ENCODE data around the gene PHEX.

The PHEX gene

GRCh38 chrX:22105231-22105630 lies 73.1 kb downstream of the PHEX start:
- TF ChIP-seq POLR2A (IDR thresholded peaks at IDR 0.05; ENCODE audit: extremely low read depth, insufficient read length) (no peak), CTCF (IDR thresholded peaks at IDR 0.05; ENCODE audit: low read depth, low read length) (no peak), MAX (IDR thresholded peaks at IDR 0.05; ENCODE audit: low read depth, low read length) (no peak)
- no peak overlapping the region for H3K4me3 ChIP-seq (ENCODE audit: low read depth, low read length)
- DNase-seq (ENCODE audit: low read depth), result no peak

GRCh38 chrX:22105971-22106370 lies 73.8 kb downstream of the PHEX start:
- DNase-seq (ENCODE audit: low read depth), result no peak
- H3K4me3 ChIP-seq (ENCODE audit: low read depth, low read length), result no peak overlapping the region
- TF ChIP-seq MYC (IDR thresholded peaks at IDR 0.05; ENCODE audit: low read depth, low read length), result no peak

GRCh38 chrX:22109442-22109841 lies 77.3 kb downstream of the PHEX start:
- H3K4me3 ChIP-seq (ENCODE audit: low read depth, low read length), result no peak overlapping the region
- TF ChIP-seq MAX (IDR thresholded peaks at IDR 0.05; ENCODE audit: low read depth, low read length) (no peak), MYC (IDR thresholded peaks at IDR 0.05; ENCODE audit: low read depth, low read length) (no peak), POLR2A (IDR thresholded peaks at IDR 0.05; ENCODE audit: extremely low read depth, insufficient read length) (no peak), CTCF (IDR thresholded peaks at IDR 0.05; ENCODE audit: low read depth, low read length) (no peak)

GRCh38 chrX:22110729-22111494 lies 78.8 kb downstream of the PHEX start:
- TF ChIP-seq MAX (IDR thresholded peaks at IDR 0.05; ENCODE audit: low read depth, low read length) (no peak), POLR2A (IDR thresholded peaks at IDR 0.05; ENCODE audit: extremely low read depth, insufficient read length) (no peak), MYC (IDR thresholded peaks at IDR 0.05; ENCODE audit: low read depth, low read length) (no peak), CTCF (IDR thresholded peaks at IDR 0.05; ENCODE audit: low read depth, low read length) (no peak)
- DNase-seq (ENCODE audit: low read depth), result no peak
- H3K4me3 ChIP-seq (ENCODE audit: low read depth, low read length), result no peak overlapping the region

More at GRCh38 chrX:22109442-22109841, 77.3 kb downstream of the PHEX start:
- no peak for DNase-seq (ENCODE audit: low read depth)

- H3K4me3 ChIP-seq (ENCODE audit: low read depth, low read length), result no peak overlapping the region
- no peak for DNase-seq (ENCODE audit: low read depth)
- TF ChIP-seq MAX (IDR thresholded peaks at IDR 0.05; ENCODE audit: low read depth, low read length) (no peak), MYC (IDR thresholded peaks at IDR 0.05; ENCODE audit: low read depth, low read length) (no peak), POLR2A (IDR thresholded peaks at IDR 0.05; ENCODE audit: extremely low read depth, insufficient read length) (no peak), CTCF (IDR thresholded peaks at IDR 0.05; ENCODE audit: low read depth, low read length) (no peak)
Observed at GRCh38 chrX:22116605-22117546, 84.8 kb downstream of the PHEX start.

GRCh38 chrX:22117633-22118032 lies 85.5 kb downstream of the PHEX start:
- TF ChIP-seq CTCF (IDR thresholded peaks at IDR 0.05; ENCODE audit: low read depth, low read length) (no peak), MAX (IDR thresholded peaks at IDR 0.05; ENCODE audit: low read depth, low read length) (no peak), MYC (IDR thresholded peaks at IDR 0.05; ENCODE audit: low read depth, low read length) (no peak), POLR2A (IDR thresholded peaks at IDR 0.05; ENCODE audit: extremely low read depth, insufficient read length) (no peak)
- DNase-seq (ENCODE audit: low read depth), result no peak
- H3K4me3 ChIP-seq (ENCODE audit: low read depth, low read length), result no peak overlapping the region

Measured in NB4 (cell line).